ENCODE measurements around the gene CRYGD.
A peak's percentile ranks its signal among the peaks of the same experiment; 100 is the strongest.

The CRYGD gene

DNA sequence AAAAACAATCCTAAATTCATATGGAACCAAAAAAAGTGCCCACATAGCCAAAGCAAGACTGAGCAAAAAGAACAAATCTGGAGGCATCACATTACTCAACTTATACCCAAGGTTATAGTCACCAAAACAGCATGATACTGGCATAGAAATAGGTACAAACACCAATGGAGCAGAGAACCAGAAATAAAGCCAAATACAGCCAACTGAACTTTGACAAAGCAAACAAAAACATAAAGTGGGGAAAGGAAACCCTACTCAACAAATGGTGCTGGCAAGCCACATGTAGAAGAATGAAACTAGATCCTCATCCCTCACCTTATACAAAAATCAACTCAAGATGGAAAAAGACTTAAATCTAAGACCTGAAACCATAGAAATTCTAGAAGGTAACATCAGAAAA is 40.5 kb downstream of the CRYGD start:
- no peak for DNase-seq (ENCODE audit: low read depth)

DNA sequence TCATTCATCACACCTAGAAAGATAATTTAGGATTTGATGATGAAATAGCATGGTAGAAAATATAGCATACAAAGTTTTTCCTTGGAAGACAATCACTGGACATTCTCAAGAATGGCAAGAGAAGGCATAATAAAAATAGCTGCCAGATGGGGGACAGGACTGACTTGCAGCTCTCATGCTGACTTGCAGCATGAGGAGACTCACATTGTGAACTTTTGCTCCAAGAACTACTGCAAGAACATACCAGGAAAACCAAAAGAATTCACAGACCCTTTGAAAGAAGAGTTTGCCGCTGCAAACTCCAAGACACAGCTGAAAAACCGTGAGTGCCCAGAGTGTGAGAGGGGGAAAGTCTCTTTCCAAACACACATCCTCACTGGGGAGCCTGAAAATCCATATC is 47.0 kb downstream of the CRYGD start:
- no peak for DNase-seq (ENCODE audit: low read depth)

DNA sequence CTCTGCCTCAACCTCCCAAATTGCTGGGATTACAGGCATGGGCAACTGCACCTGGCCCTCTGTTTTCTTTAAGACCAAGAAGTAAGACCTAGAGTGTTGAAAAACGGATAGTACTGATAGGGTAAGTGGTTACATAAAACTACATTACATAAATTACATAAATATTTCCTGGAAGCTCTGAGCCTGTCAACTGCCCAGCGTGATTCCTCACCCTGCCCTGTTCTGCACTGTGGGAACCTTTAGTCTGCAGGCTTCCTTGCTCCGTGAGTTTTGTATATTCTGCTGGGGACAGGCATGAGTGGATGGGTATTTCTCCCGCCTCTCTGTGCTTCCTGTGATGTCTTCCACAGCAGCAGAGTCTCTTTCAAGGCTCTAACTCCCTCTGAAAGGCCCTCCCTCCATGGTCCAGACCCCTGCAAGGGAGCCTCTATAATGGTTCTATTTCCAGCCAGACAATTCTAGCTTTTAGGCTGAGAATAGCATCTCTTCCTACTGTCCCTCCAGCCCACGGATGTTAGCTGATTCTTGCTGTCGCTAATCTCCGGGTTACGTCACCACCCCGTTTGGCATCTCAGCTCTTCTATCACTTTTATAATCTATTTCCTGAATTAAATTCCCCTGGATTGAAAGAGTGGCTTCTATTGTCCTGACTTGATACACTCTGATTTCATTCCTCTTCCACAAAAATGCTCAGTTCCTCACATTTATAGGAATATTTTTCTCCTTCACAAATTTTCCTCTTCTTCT is 49.5 kb downstream of the CRYGD start:
- no peak for DNase-seq (ENCODE audit: low read depth)

DNA sequence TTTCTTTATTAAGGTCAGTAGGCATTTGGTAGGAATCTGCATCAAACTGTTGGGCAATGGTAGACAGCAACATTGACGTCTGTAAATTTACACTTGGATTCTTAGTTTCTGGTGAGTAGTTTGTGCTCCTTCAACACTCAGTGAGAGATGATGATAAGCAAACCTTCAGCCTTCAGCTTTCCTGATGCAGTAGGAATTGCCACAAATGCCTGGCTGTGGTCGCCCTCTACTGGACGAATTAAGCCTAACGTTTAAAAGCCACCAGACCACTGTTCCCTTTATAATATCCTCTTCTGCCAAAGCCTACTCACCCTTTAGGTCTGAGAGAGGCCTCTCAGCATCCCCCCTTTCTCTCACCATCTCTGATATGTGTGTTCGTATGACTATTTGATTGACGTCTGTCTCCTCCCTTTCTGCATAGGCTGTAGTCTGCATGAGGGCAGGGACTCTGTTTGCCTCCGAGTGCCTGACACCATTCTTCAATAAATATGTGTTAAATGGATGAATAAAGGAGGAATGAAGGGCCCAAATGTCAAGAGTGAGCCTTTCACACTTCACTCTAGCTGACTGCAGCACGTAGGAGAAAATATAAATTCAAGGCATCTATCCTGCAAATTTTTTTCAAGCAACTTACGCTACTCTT is 52.0 kb downstream of the CRYGD start:
- peak; percentile 36 for DNase-seq (ENCODE audit: low read depth)
